Trophoblast cell (in vitro differentiated cells and primary cell): ENCODE measurements around the gene FBXL5.
A peak's percentile ranks its signal among the peaks of the same experiment; 100 is the strongest.

Experiments
- DNase-seq, 2 donors: peaks; one replicate each; pipeline ENCODE4 v3.0.0-alpha.2; 2016
- H2AFZ ChIP-seq: 2 replicates; pipeline ENCODE4 v1.6.1; 2013; ENCODE audit warnings: low read length, moderate library complexity, mild to moderate bottlenecking; ENCODE audit not compliant: insufficient read depth, poor library complexity
- H2AK5ac ChIP-seq: 2 replicates; pipeline ENCODE4 v1.6.1; 2013; ENCODE audit warnings: mild to moderate bottlenecking, low read length
- H2BK120ac ChIP-seq: 2 replicates; pipeline ENCODE4 v1.6.1; 2013; ENCODE audit warnings: low read length, mild to moderate bottlenecking, moderate library complexity; ENCODE audit not compliant: insufficient read depth, poor library complexity
- H2BK12ac ChIP-seq: 2 replicates; pipeline ENCODE4 v1.6.1; 2013; ENCODE audit warnings: mild to moderate bottlenecking, low read length, moderate library complexity
- H2BK5ac ChIP-seq: 2 replicates; pipeline ENCODE4 v1.6.1; 2013; ENCODE audit warnings: low read length, low read depth, moderate library complexity, mild to moderate bottlenecking; ENCODE audit not compliant: poor library complexity
- H3K14ac ChIP-seq: 2 replicates; pipeline ENCODE4 v1.6.1; 2013; ENCODE audit warnings: mild to moderate bottlenecking, low read length
- H3K18ac ChIP-seq: 2 replicates; pipeline ENCODE4 v1.6.1; 2013; ENCODE audit warnings: mild to moderate bottlenecking, low read length
- H3K23ac ChIP-seq: 2 replicates; pipeline ENCODE4 v1.6.1; 2013; ENCODE audit warnings: low read length
- H3K27ac ChIP-seq: 2 replicates; pipeline ENCODE4 v1.5.1; 2013; ENCODE audit warnings: low read depth, mild to moderate bottlenecking, inconsistent platforms, low read length, moderate library complexity
- H3K27me3 ChIP-seq: 2 replicates; pipeline ENCODE4 v1.6.1; 2013; ENCODE audit warnings: inconsistent platforms, mild to moderate bottlenecking, low read length, moderate library complexity; ENCODE audit not compliant: insufficient read depth
- H3K36me3 ChIP-seq, 2 experiments: 1 replicate in 1 of 2; 2 replicates in 1 of 2; pipeline ENCODE4 v1.6.1; 2013; ENCODE audit warnings: low read length in 2 of 2, mild to moderate bottlenecking in 2 of 2, moderate library complexity in 1 of 2; ENCODE audit not compliant: insufficient read depth in 2 of 2, control insufficient read depth in 1 of 2
- H3K4ac ChIP-seq: 2 replicates; pipeline ENCODE4 v1.6.1; 2013; ENCODE audit warnings: low read depth, mild to moderate bottlenecking, low read length, moderate library complexity
- H3K4me1 ChIP-seq, 2 experiments: 1 replicate in 1 of 2; 2 replicates in 1 of 2; pipeline ENCODE4 v1.6.1; 2013; ENCODE audit warnings: low read length in 2 of 2, mild to moderate bottlenecking in 2 of 2, moderate library complexity in 1 of 2; ENCODE audit not compliant: insufficient read depth in 2 of 2, control insufficient read depth in 1 of 2
- H3K4me2 ChIP-seq: 2 replicates; pipeline ENCODE4 v1.6.1; 2013; ENCODE audit warnings: inconsistent platforms, mild to moderate bottlenecking, low read length, moderate library complexity
- H3K4me3 ChIP-seq: 2 replicates; pipeline ENCODE4 v1.5.1; 2013; ENCODE audit warnings: mild to moderate bottlenecking, low read depth, low read length, inconsistent platforms
- H3K79me1 ChIP-seq: one replicate; pipeline ENCODE4 v1.6.1; 2013; ENCODE audit warnings: low read length
- H3K79me2 ChIP-seq: 2 replicates; pipeline ENCODE4 v1.6.1; 2013; ENCODE audit warnings: low read length, mild to moderate bottlenecking; ENCODE audit not compliant: control insufficient read depth, insufficient read depth, poor library complexity
- H3K9ac ChIP-seq: 2 replicates; pipeline ENCODE4 v1.6.1; 2013; ENCODE audit warnings: mild to moderate bottlenecking, low read length
- H3K9me3 ChIP-seq: 2 replicates; pipeline ENCODE4 v1.6.1; 2013; ENCODE audit warnings: low read depth, mild to moderate bottlenecking, control low read depth, inconsistent platforms, low read length; ENCODE audit not compliant: insufficient read depth
- H4K12ac ChIP-seq: 2 replicates; pipeline ENCODE4 v1.6.1; 2013; ENCODE audit warnings: low read depth, mild to moderate bottlenecking, low read length, moderate library complexity
- H4K8ac ChIP-seq: 2 replicates; pipeline ENCODE4 v1.6.1; 2013; ENCODE audit warnings: low read depth, mild to moderate bottlenecking, low read length, moderate library complexity
- H4K91ac ChIP-seq: one replicate; pipeline ENCODE4 v1.6.1; 2013; ENCODE audit warnings: low read depth, mild to moderate bottlenecking, low read length, moderate library complexity
- WGBS: extraction: QIAGEN DNeasy Blood & Tissue Kit; methylation state at CpG from one replicate; pipeline ENCODE4 v1.1.7; 2013; ENCODE audit warnings: missing lambda C conversion rate; ENCODE audit not compliant: insufficient read length, insufficient coverage; ENCODE audit errors: extremely low coverage; 5-methylcytosine and 5-hydroxymethylcytosine counted together

The FBXL5 gene

DNA sequence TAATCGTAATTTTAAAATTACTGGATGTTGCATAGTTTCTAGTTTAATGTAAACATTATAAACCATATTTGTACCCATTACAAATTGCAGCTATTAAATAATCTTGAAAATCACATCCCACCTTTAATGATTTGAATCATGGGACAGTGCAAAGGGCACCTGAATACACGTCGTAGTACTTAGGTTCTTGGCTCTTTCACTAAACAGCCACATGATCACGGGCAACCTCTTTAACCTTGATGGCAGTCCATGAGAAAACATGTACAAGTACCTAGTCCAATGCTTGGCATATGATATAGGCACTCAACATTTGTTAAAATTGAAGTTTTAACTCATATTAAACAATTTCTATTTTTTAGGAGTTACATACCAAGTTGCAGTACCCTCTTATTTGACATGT, 11.8 kb upstream of the FBXL5 start:
- Histone ChIP-seq H3K9me3 (no peaks in the 10 kb centered on the region), H2AFZ (no peak overlapping the region), H3K79me1 (no peaks in the 10 kb centered on the region), H3K4me2 (no peak overlapping the region), H4K12ac (no peak overlapping the region), H3K4me3 (no peak overlapping the region), H3K36me3 (peaks cover 6% of the 10 kb centered on the region in 2 experiments), H3K79me2 (no peaks in the 10 kb centered on the region), H4K8ac (no peak overlapping the region), H3K27ac (no peak overlapping the region), H3K27me3 (no peaks in the 10 kb centered on the region), H2BK5ac (no peak overlapping the region), H2AK5ac (no peak overlapping the region), H3K9ac (no peak overlapping the region), H3K4me1 (peaks cover 0 to 4% of the 10 kb centered on the region in 2 experiments), H3K14ac (no peak overlapping the region), H4K91ac (no peak overlapping the region), H3K18ac (no peak overlapping the region), H2BK12ac (no peak overlapping the region), H3K23ac (no peak overlapping the region), H2BK120ac (no peak overlapping the region), H3K4ac (no peak overlapping the region)
- no peak for DNase-seq
- WGBS, result no CpG with 5 or more reads among the region's 4 CpGs

DNA sequence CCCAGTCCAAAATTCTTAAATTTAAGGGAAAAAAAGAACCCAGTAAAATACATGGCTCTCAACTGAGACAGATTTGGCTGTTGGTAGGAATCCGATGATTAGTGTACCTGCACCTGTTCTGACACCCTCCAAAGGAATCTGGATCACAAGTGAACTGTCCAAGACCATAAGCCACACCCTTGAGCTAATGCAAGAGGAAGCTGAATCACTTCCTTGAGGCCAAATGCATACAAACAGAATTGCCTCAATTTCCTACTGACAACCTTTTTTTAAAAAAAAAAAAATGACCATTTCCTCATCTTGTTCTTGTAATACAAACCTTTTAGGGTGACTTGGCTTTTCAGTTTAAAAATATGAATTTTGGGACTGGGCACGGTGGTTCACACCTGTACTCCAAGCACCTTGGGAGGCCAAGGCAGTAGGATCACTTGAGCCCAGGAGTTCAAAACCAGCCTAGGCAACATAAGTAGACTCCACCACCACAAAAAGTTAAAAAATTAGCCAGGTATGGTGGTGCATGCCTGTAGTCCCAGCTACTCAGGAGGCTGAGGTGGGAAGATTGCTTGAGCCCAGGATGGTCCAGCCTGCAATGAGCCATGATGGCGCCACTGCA, 10.7 kb upstream of the FBXL5 start:
- no peak overlapping the region for H2AK5ac ChIP-seq
- no peaks in the 10 kb centered on the region for H3K9me3 ChIP-seq
- H3K27ac ChIP-seq, result no peak overlapping the region
- H2AFZ ChIP-seq, result no peak overlapping the region
- H3K27me3 ChIP-seq, result no peaks in the 10 kb centered on the region
- peak; percentile 84 to 94 for DNase-seq
- H3K4me2 ChIP-seq, result no peak overlapping the region
- no peak overlapping the region for H3K4ac ChIP-seq
- H4K91ac ChIP-seq, result no peak overlapping the region
- peaks cover 0 to 4% of the 10 kb centered on the region in 2 experiments for H3K4me1 ChIP-seq
- no CpG with 5 or more reads among the region's 3 CpGs for WGBS
- no peaks in the 10 kb centered on the region for H3K79me2 ChIP-seq
- no peak overlapping the region for H3K23ac ChIP-seq
- peak overlapping the region; percentile 32 for H2BK5ac ChIP-seq
- no peak overlapping the region for H4K12ac ChIP-seq
- no peak overlapping the region for H3K14ac ChIP-seq
- no peak overlapping the region for H2BK12ac ChIP-seq
- H4K8ac ChIP-seq, result no peak overlapping the region
- no peaks in the 10 kb centered on the region for H3K79me1 ChIP-seq
- no peak overlapping the region for H3K4me3 ChIP-seq
- no peak overlapping the region for H3K9ac ChIP-seq
- peaks cover 6% of the 10 kb centered on the region in 2 experiments for H3K36me3 ChIP-seq
- H3K18ac ChIP-seq, result peak overlapping the region; percentile 26
- no peak overlapping the region for H2BK120ac ChIP-seq

DNA sequence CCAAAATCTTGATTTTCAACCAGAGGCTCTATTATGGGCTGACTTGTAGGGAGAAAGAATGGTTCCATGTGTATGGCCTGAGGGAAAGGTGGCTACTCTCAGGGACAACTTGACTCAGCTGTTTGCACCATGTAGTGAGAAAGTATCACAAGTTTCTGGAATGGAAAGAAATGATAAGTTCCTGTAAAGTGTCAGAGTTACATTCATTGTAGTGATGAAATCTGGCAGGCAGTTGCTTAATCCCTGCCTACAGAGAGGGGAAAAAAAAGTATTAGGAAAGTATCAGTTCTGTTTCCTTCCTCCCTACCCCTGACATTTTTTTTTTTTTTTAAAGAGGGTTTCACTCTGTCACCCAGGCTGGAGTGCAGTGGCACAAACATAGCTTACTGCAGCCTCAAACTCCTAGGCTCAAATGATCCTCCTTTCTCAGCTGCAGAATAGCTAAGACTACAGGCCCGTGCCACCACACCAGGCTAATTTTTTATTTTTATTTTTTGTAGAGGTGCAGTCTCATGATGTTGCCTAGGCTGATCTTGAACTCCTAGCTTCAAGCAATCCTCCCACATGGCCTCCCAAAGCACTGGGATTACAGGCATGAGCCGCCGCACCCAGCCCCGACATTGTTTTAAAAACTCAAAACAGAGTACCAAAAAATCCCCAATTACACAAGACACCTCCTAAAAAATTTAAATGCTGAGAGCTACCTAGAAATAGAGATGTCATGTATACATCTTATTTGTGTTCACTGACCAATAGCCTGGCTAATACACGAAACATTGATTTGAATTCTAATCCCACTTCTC, 4.8 kb upstream of the FBXL5 start:
- H2BK5ac ChIP-seq, result no peak overlapping the region
- peaks cover 8% of the 10 kb centered on the region in 2 experiments for H3K4me1 ChIP-seq
- no peak overlapping the region for H3K23ac ChIP-seq
- no peak overlapping the region for H4K12ac ChIP-seq
- no peaks in the 10 kb centered on the region for H3K9me3 ChIP-seq
- H2BK120ac ChIP-seq, result no peak overlapping the region
- no peak overlapping the region for H3K4me3 ChIP-seq
- no peak overlapping the region for H4K91ac ChIP-seq
- peaks cover 2 to 5% of the 10 kb centered on the region in 2 experiments for H3K36me3 ChIP-seq
- peaks cover 11% of the 10 kb centered on the region for H3K79me1 ChIP-seq
- H2AFZ ChIP-seq, result no peak overlapping the region
- no peak overlapping the region for H3K27ac ChIP-seq
- peaks cover 5% of the 10 kb centered on the region for H3K79me2 ChIP-seq
- no peak overlapping the region for H2BK12ac ChIP-seq
- peak; percentile 71 to 90 for DNase-seq
- no peak overlapping the region for H2AK5ac ChIP-seq
- no peak overlapping the region for H3K4ac ChIP-seq
- H3K4me2 ChIP-seq, result no peak overlapping the region
- WGBS, result no CpG with 5 or more reads among the region's 5 CpGs
- no peak overlapping the region for H3K14ac ChIP-seq
- H4K8ac ChIP-seq, result no peak overlapping the region
- H3K27me3 ChIP-seq, result no peaks in the 10 kb centered on the region
- no peak overlapping the region for H3K18ac ChIP-seq
- no peak overlapping the region for H3K9ac ChIP-seq

DNA sequence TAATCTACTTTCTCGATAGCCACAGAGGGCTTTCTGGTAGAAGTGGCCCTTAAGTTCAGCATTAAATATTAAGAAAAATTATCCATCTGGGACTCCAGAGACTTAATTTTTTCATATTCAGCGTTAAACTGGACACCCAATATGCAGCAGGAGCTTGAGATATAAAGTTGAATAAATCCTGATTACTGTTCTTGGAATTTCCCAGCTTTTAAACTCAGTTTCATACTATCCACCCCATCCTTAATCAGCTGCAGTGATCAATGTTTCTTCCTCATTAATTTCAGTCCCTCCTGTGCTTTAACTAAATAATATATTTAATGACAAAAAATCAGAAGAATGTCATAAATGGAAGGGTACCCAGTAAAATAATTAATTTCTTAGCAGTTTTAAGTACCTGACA, 3.6 kb upstream of the FBXL5 start:
- no peak overlapping the region for H2BK12ac ChIP-seq
- peaks cover 2 to 5% of the 10 kb centered on the region in 2 experiments for H3K36me3 ChIP-seq
- no peak overlapping the region for H2BK120ac ChIP-seq

More for the DNA sequence above, 3.6 kb upstream of the FBXL5 start:
- Histone ChIP-seq H4K12ac (no peak overlapping the region), H4K8ac (no peak overlapping the region), H3K14ac (no peak overlapping the region), H3K9ac (no peak overlapping the region), H4K91ac (no peak overlapping the region), H3K79me1 (peaks cover 17% of the 10 kb centered on the region), H3K4me2 (no peak overlapping the region), H3K79me2 (peaks cover 13% of the 10 kb centered on the region), H2AFZ (no peak overlapping the region), H2BK5ac (no peak overlapping the region), H3K4me3 (no peak overlapping the region), H2AK5ac (no peak overlapping the region), H3K4me1 (peaks cover 8% of the 10 kb centered on the region in 2 experiments), H3K18ac (no peak overlapping the region), H3K4ac (no peak overlapping the region), H3K23ac (no peak overlapping the region), H3K27me3 (no peaks in the 10 kb centered on the region), H3K9me3 (no peaks in the 10 kb centered on the region), H3K27ac (no peak overlapping the region)
- WGBS, result no CpG with 5 or more reads among the region's 2 CpGs
- no peak for DNase-seq
